ENCODE results near the gene SHROOM3. TPM values are rescaled to one million over a fixed set of nuclear protein-coding genes. Genes with fewer than 3 reads are reported as not detected.

The SHROOM3 gene
- total RNA-seq, 1 experiment from 2014 or later, result 22.8 TPM

- Histone ChIP-seq H3K4me3 (no peak overlapping the region), H3K4me1 (peaks cover 65% of the 10 kb centered on the region), H3K36me3 (no peaks in the 10 kb centered on the region), H3K27me3 (no peaks in the 10 kb centered on the region), H3K9me3 (replicated peaks) (no peaks in the 10 kb centered on the region), H3K27ac (no peak overlapping the region)
- DNase-seq, result no peak
Measured at GRCh38 chr4:76699751-76700310, 264.8 kb downstream of the SHROOM3 start.

GRCh38 chr4:76702440-76703122, 267.6 kb downstream of the SHROOM3 start:
- no peak for DNase-seq
- no peaks in the 10 kb centered on the region for H3K27me3 ChIP-seq
- H3K4me3 ChIP-seq, result no peak overlapping the region
- no peaks in the 10 kb centered on the region for H3K36me3 ChIP-seq
- H3K9me3 ChIP-seq (replicated peaks), result no peaks in the 10 kb centered on the region
- no peak overlapping the region for H3K27ac ChIP-seq
- peaks cover 47% of the 10 kb centered on the region for H3K4me1 ChIP-seq

- DNase-seq, result no peak
- H3K9me3 ChIP-seq (replicated peaks), result no peaks in the 10 kb centered on the region
- H3K27me3 ChIP-seq, result no peaks in the 10 kb centered on the region
- H3K36me3 ChIP-seq, result no peaks in the 10 kb centered on the region
- H3K27ac ChIP-seq, result no peak overlapping the region
- no peak overlapping the region for H3K4me3 ChIP-seq
- peaks cover 42% of the 10 kb centered on the region for H3K4me1 ChIP-seq
Measured at GRCh38 chr4:76703123-76703490, 268.1 kb downstream of the SHROOM3 start.

- Histone ChIP-seq H3K4me1 (peaks cover 41% of the 10 kb centered on the region), H3K36me3 (no peaks in the 10 kb centered on the region), H3K9me3 (replicated peaks) (no peaks in the 10 kb centered on the region), H3K4me3 (no peak overlapping the region), H3K27ac (peak overlapping the region; percentile 41; the same call in 1 of the 2 replicates), H3K27me3 (no peaks in the 10 kb centered on the region)
- DNase-seq, result no peak
Measured at GRCh38 chr4:76703676-76704075, 268.6 kb downstream of the SHROOM3 start.

GRCh38 chr4:76704133-76704881, 269.3 kb downstream of the SHROOM3 start:
- Histone ChIP-seq H3K27ac (peak overlapping the region; percentile 41; the same call in 1 of the 2 replicates), H3K36me3 (no peaks in the 10 kb centered on the region), H3K4me3 (no peak overlapping the region), H3K4me1 (peaks cover 40% of the 10 kb centered on the region), H3K9me3 (replicated peaks) (no peaks in the 10 kb centered on the region), H3K27me3 (no peaks in the 10 kb centered on the region)
- DNase-seq, result peak; percentile 37 to 64

GRCh38 chr4:76705472-76705871, 270.4 kb downstream of the SHROOM3 start:
- Histone ChIP-seq H3K27ac (no peak overlapping the region), H3K36me3 (peaks cover 3% of the 10 kb centered on the region), H3K27me3 (no peaks in the 10 kb centered on the region), H3K4me1 (peaks cover 48% of the 10 kb centered on the region), H3K9me3 (replicated peaks) (no peaks in the 10 kb centered on the region), H3K4me3 (no peak overlapping the region)
- DNase-seq, result no peak

- Histone ChIP-seq H3K36me3 (peaks cover 13% of the 10 kb centered on the region), H3K27me3 (no peaks in the 10 kb centered on the region), H3K27ac (no peak overlapping the region), H3K4me3 (no peak overlapping the region), H3K9me3 (replicated peaks) (no peaks in the 10 kb centered on the region), H3K4me1 (peaks cover 48% of the 10 kb centered on the region)
- DNase-seq, result no peak
Measured at GRCh38 chr4:76706581-76706980, 271.6 kb downstream of the SHROOM3 start.

- no peaks in the 10 kb centered on the region for H3K9me3 ChIP-seq (replicated peaks)
- H3K4me3 ChIP-seq, result peak overlapping the region; percentile 8; the same call in 1 of the 2 replicates
- H3K4me1 ChIP-seq, result peaks cover 38% of the 10 kb centered on the region
- DNase-seq, result peak; percentile 85 to 94
- H3K36me3 ChIP-seq, result peaks cover 13% of the 10 kb centered on the region
- peak overlapping the region; percentile 68 for H3K27ac ChIP-seq
- no peaks in the 10 kb centered on the region for H3K27me3 ChIP-seq
Measured at GRCh38 chr4:76708971-76709771, 274.1 kb downstream of the SHROOM3 start.

GRCh38 chr4:76709772-76710090, 274.7 kb downstream of the SHROOM3 start:
- Histone ChIP-seq H3K27ac (peak overlapping the region; percentile 68), H3K4me1 (peaks cover 34% of the 10 kb centered on the region), H3K27me3 (no peaks in the 10 kb centered on the region), H3K4me3 (no peak overlapping the region), H3K36me3 (peaks cover 13% of the 10 kb centered on the region), H3K9me3 (replicated peaks) (no peaks in the 10 kb centered on the region)
- no peak for DNase-seq

GRCh38 chr4:76712564-76712963, 277.5 kb downstream of the SHROOM3 start:
- no peak for DNase-seq
- H3K36me3 ChIP-seq, result peaks cover 13% of the 10 kb centered on the region

GRCh38 chr4:76714226-76714625, 279.2 kb downstream of the SHROOM3 start:
- Histone ChIP-seq H3K4me3 (no peak overlapping the region), H3K36me3 (peaks cover 13% of the 10 kb centered on the region), H3K9me3 (replicated peaks) (no peaks in the 10 kb centered on the region), H3K4me1 (peaks cover 20% of the 10 kb centered on the region), H3K27ac (no peak overlapping the region), H3K27me3 (no peaks in the 10 kb centered on the region)
- no peak for DNase-seq

More at GRCh38 chr4:76712564-76712963, 277.5 kb downstream of the SHROOM3 start:
- Histone ChIP-seq H3K9me3 (replicated peaks) (no peaks in the 10 kb centered on the region), H3K4me1 (peaks cover 29% of the 10 kb centered on the region), H3K27me3 (no peaks in the 10 kb centered on the region), H3K27ac (no peak overlapping the region), H3K4me3 (no peak overlapping the region)

GRCh38 chr4:76716020-76716419, 281.0 kb downstream of the SHROOM3 start:
- Histone ChIP-seq H3K27ac (no peak overlapping the region), H3K4me3 (no peak overlapping the region), H3K9me3 (replicated peaks) (no peaks in the 10 kb centered on the region), H3K4me1 (peaks cover 11% of the 10 kb centered on the region), H3K27me3 (no peaks in the 10 kb centered on the region), H3K36me3 (peaks cover 5% of the 10 kb centered on the region)
- no peak for DNase-seq

GRCh38 chr4:76716658-76717057, 281.6 kb downstream of the SHROOM3 start:
- Histone ChIP-seq H3K9me3 (replicated peaks) (no peaks in the 10 kb centered on the region), H3K36me3 (no peaks in the 10 kb centered on the region), H3K4me3 (no peak overlapping the region), H3K27me3 (no peaks in the 10 kb centered on the region), H3K27ac (no peak overlapping the region), H3K4me1 (peaks cover 11% of the 10 kb centered on the region)
- no peak for DNase-seq

- Histone ChIP-seq H3K36me3 (no peaks in the 10 kb centered on the region), H3K27ac (no peak overlapping the region), H3K4me3 (no peak overlapping the region), H3K4me1 (peaks cover 11% of the 10 kb centered on the region), H3K27me3 (no peaks in the 10 kb centered on the region), H3K9me3 (replicated peaks) (no peaks in the 10 kb centered on the region)
- DNase-seq, result no peak
Measured at GRCh38 chr4:76717431-76717830, 282.4 kb downstream of the SHROOM3 start.

- Histone ChIP-seq H3K4me3 (no peak overlapping the region), H3K4me1 (peaks cover 12% of the 10 kb centered on the region), H3K36me3 (no peaks in the 10 kb centered on the region), H3K9me3 (replicated peaks) (no peaks in the 10 kb centered on the region), H3K27ac (no peak overlapping the region), H3K27me3 (no peaks in the 10 kb centered on the region)
- DNase-seq, result no peak
Measured at GRCh38 chr4:76718021-76718420, 283.0 kb downstream of the SHROOM3 start.
